HG02884 (cell line): ENCODE data around the gene MSMO1.

Source experiments
- ATAC-seq: cut with Tn5 transposase; IDR thresholded peaks from one replicate; pipeline ENCODE4 v1.9.1; 2021; ENCODE audit warnings: mild to moderate bottlenecking, moderate library complexity; ENCODE audit not compliant: unreplicated experiment

The MSMO1 gene

DNA sequence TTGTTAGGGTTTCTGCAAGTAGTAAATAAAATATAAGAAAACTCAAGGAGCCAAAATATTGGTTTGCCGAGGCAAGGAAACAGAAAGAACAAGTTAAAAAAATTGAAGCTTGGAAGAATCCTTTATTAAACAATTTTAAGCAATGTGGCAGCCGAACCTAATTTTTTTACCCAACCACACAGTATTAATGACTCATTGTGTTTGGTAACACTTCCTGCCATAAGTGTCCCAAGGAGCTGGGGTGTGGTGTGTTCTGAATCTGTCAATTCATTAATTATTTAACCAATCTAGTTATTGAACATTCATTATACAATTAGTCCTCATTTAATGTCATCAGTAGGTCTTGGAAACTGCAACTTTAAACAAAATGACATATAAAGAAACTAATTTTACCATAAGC lies 32.0 kb downstream of the MSMO1 start:
- ATAC-seq: no peak

DNA sequence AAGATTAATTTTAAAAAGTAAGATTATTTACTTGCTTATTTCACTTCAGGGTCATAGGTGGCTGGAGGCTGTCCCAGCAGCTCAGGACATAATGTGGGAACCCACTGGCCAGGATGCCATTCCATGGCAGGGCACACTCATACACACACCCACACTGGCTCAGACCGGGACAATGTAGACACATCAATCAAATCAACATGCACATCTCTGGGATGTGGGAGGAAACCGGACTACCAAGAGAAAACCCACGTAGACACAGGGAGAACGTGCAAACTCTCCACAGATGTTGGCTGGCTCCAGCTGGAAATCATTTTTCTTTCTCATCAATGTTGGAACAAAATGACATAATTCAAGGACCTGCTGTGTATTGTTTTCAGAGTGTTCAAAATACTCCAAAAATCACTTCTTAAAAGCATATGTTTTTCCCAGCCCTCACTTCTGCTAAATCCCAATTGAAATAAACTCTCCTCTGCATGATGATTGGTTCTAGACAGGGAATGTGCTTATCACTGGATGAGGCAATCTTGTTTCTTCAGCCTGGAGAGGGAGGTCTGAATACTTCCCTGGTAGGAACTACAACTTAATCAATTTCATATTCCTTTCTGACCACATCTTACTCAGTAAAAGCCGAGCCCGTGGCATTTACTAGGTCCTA lies 32.7 kb downstream of the MSMO1 start:
- no peak for ATAC-seq

DNA sequence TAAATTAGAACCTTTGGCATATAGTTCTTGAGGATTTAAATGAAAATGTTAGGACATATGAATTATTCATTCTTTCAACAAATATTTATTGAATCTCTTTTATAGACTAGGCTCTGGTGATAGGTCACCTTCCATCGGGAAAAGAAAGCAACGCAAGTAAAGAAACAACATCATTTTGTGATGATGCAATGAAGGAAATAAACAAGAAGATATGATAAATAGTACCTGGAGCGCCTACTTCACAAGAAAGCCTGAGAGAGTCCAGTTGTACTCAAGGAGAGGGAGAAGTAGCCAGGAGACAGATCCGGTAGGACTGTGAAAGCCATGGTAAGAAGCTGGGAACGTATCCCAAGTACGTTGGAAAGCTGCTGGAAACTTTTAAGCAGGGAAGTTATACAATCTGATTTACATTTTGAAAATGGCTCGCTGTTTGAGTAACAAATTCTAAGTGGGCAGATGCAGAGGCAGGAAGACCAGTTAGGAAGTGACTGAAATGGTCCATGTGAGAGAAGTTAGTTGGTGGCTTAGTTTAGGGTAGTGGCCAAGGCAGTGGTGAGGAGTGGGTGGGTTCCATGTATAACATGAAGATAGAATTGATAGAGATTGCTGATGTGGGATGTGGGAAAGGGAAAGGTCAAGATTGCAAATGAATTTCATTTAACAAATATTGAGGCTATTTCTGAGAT lies 33.7 kb downstream of the MSMO1 start:
- no peak for ATAC-seq

DNA sequence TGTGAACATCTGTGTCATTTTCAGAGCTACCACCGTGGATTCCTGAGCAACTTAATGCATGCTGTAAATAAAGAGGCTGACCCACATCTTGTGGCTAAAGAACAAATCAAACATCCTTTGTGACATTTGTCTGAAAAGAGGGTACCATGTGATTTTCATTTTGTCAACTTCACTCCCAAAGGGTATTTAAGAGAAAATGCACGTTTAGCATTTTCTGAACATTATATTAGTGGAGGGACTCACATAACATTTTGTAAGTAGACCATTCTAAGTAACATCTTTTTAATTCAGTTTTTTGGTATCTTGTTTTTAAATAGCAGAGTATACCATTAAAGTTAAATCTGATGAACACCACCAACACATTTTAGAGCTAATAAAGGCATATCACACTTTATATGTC lies 34.3 kb downstream of the MSMO1 start:
- ATAC-seq: no peak

DNA sequence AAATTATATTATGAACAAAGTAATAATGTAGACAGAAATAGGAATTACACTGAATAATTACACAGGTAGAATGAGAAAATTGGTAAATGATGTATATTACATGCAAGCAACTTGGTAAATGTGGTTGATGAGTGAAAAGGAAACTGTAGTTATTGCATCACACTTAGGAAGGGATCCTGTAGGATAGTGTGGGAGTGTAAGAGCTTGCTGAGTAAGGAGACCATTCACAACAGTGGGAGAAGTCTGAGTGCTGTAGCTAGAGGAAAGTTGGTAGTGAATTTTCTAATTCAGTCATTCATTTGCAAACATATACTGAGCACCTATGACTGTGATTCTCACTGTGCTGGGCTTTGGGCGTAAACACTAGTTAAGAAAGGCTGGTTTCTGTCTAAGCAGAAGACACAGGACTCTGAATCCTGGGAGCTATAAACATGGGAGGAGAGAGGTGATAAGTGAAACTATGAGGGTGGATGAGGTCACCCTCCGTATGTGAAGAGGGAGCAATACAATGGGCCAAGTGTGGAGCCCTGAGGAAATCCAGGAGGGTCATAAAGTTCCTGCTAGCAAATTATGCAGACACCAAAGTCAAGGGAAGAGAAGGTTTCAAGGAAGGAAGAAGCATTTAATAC lies 37.1 kb downstream of the MSMO1 start:
- ATAC-seq: no peak

DNA sequence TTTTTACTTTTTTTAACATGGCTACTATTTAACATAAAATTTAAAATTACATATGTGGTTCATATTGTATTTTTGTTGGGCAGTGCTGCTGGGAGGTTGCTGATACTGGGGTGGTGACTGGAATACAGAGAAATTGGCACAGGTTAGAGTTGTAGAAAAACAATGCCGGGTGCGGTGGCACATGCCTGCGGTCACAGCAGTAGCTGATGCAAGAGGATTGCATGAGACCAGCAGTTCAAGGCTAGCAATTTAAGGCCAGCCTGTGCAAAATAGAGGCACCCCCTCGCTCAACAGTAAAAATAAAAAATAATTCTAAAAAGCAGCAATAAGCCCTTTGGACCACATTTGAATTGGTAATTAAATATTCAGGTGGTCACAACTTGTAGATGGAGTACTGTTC lies 39.6 kb downstream of the MSMO1 start:
- no peak for ATAC-seq

GRCh38 chr4:165368114-165368513 lies 40.6 kb downstream of the MSMO1 start:
- ATAC-seq: no peak

DNA sequence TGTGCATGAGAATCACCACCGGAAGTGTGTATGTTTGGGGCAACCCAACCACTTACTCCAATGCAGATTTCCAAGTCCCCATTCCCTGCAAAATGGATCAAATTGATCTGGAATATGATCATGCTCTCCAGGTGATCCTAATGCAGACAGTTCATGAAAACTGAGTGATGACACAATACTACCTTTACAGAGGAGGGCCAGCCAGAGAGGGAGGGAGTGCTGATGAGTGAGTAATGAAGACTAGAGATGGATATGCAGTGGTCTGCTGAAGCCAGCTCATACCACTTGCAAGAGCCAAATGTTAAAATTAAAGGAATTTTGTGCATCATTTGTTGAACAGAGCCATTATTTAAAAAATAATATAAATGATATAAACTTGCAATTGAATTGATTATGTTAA lies 41.1 kb downstream of the MSMO1 start:
- ATAC-seq: no peak

DNA sequence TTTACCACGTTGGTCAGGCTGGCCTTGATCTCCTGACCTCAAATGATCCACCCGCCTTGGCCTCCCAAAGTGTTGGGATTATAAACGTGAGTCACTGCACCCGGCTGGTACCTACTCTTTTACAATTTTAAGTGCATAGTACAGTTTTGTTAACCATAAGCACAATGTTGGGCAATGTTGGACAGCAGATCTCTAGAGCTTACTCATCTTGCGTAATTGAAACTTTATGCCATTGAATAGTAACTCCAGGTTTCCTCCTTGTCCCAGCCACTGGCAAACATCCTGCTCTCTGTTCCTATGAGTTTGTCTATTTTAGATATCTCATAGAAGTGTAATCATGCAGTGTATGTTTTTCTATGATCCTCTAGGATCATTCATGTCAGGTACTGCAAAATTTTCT lies 42.1 kb downstream of the MSMO1 start:
- ATAC-seq: no peak

DNA sequence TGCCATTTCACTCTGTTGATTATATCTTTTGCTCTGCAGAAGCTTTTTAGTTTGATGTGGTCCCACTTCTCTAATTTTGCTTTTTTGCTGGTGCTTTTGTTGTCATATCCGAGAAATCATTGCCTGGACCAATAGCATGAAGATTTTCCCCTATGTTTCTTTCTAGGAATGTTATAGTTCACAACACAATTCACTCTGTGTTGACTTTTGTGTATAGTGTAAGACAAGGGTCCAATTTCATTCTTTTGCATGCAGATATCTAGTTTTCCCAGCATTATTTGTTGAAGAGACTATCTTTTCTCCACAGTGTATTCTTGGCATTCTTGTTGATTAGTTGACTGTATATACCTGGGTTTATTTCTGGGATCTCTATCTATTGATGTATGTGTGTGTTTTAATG lies 43.1 kb downstream of the MSMO1 start:
- no peak for ATAC-seq

DNA sequence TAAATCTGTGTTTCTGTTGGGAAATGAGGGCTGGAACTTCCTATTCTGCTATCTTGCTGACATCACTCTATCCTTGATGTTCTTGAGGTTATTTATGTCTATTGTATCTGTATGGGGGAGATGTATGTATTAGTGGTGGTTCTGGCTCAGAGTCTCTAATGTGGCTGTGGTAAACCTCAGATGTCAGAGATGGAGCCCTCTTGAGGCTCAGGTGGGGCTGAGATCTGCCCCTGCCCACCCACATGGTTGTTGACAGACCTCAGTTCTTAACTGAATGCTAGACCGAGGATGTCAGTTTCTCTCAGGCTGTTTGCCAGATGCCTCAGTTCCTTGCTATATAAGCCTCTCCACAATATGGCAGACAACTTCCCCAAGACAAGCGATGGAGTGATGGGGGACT lies 48.0 kb downstream of the MSMO1 start:
- no peak for ATAC-seq

GRCh38 chr4:165378398-165378744 lies 50.9 kb downstream of the MSMO1 start:
- no peak for ATAC-seq

GRCh38 chr4:165378745-165379677 lies 51.5 kb downstream of the MSMO1 start, which contains the start of gene CPE:
Gene CPE (plus strand): TSS chr4:165379008. CDS start chr4:165379222, 214 bp downstream.
- peak; percentile 87 for ATAC-seq

GRCh38 chr4:165379678-165380064 lies 52.2 kb downstream of the MSMO1 start:
- ATAC-seq: no peak

- no peak for ATAC-seq
Observed at GRCh38 chr4:165380805-165381204, 53.3 kb downstream of the MSMO1 start.

DNA sequence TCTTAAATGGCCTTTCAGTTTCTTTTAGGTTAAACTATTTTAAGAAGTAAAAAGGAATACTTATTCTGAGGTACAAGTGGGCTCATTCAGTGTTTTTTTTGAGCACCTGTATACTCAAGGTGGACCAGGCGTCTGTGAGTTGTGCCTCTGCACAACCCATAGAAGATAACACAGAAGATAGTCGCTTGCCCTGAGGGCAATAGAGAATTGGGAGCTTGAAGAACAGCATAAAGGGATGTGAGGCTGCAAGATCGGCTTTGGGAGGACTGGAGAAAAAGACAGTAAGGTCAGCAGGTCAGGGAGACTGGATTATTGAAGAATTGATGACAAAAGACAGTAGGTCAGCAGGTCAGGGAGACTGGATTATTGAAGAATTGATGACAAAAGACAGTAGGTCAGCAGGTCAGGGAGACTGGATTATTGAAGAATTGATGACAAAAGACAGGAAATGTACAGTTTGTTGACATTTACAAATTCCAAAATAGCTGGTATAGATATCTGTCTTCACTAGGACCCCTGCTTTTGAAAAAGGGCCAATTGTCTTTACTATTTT lies 54.4 kb downstream of the MSMO1 start:
- ATAC-seq: no peak

DNA sequence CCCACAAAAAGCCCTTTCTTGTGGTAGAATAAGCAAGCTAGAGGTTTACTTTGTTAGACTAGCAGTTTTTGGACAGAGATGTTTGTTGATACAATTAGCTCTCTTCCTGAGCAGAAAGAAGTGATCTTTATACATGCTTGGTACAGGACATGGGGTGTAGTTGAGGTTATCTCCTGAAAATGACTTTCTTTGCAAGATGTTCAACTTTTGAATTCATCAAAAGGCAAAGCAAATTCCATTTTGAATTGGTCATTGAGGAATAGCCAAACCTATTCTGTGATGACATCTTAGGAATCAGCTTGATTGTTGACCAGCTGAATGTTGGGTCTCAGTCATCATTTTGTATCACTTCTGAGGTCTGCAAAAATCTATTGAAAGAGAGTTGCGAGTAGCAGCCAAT lies 55.2 kb downstream of the MSMO1 start:
- ATAC-seq: no peak

GRCh38 chr4:165383591-165384073 lies 56.2 kb downstream of the MSMO1 start:
- no peak for ATAC-seq

GRCh38 chr4:165384186-165384585 lies 56.7 kb downstream of the MSMO1 start:
- no peak for ATAC-seq

- no peak for ATAC-seq
Observed at GRCh38 chr4:165384598-165384997, 57.1 kb downstream of the MSMO1 start.

GRCh38 chr4:165385126-165385525 lies 57.7 kb downstream of the MSMO1 start:
- no peak for ATAC-seq
